ENCODE measurements around the gene CKM. TPM values are rescaled to one million over a fixed set of nuclear protein-coding genes. Genes with fewer than 3 reads are reported as not detected.

CKM gene
- total and polyA plus RNA-seq, 2 donors (not counting 3 experiments of a cell fraction or from before 2014, with no cell fraction given), result not detected

GRCh38 chr19:45305421-45305820, 17.3 kb downstream of the CKM start:
- Histone ChIP-seq H3K4me1 (ENCODE audit: control insufficient read depth, extremely low read depth, insufficient read depth, low read length) (no peaks in the 10 kb centered on the region), H3K36me3 (ENCODE audit: control insufficient read depth in 2 of 2, extremely low read depth in 1 of 2, insufficient read depth in 2 of 2, low read length in 2 of 2) (no peaks in the 10 kb centered on the region), H3K27me3 (ENCODE audit: control insufficient read depth in 2 of 2, insufficient read depth in 2 of 2, low read length in 2 of 2) (peaks cover 0 to 7% of the 10 kb centered on the region in 2 experiments), H4K20me1 (replicated peaks; ENCODE audit: control insufficient read depth, extremely low read depth, insufficient read depth, low read length) (no peaks in the 10 kb centered on the region), H3K27ac (ENCODE audit: insufficient read depth, low read depth, low read length) (no peak overlapping the region), H2AFZ (ENCODE audit: low read depth, low read length) (no peak overlapping the region), H3K79me2 (ENCODE audit: control insufficient read depth, insufficient read depth, low read length) (no peaks in the 10 kb centered on the region), H3K9ac (replicated peaks; ENCODE audit: extremely low read depth, insufficient read depth, low read length) (no peak overlapping the region), H3K4me2 (ENCODE audit: insufficient read depth, low read length) (no peak overlapping the region), H3K9me1 (replicated peaks; ENCODE audit: control insufficient read depth, extremely low read depth, insufficient read depth, low read length) (no peaks in the 10 kb centered on the region), H3K4me3 (replicated peaks in 1 of 3; ENCODE audit: insufficient read depth in 1 of 3, low read depth in 1 of 3, low read length in 3 of 3) (no peak overlapping the region), H3K9me3 (replicated peaks; ENCODE audit: control insufficient read depth, insufficient read depth, low read length) (no peaks in the 10 kb centered on the region)
- DNase-seq (ENCODE audit: low read depth, low spot score), result no peak
- no peak for FAIRE-seq
- intact Hi-C loops (cut with micrococcal nuclease) (no loop called here), dilution Hi-C loops (cut with MboI; ENCODE audit: extremely low pct_ligation_motif_present, low sequenced_read_pairs) (no loop called here)
- TF ChIP-seq EZH2 (IDR thresholded peaks at IDR 0.05; ENCODE audit: borderline replicate concordance, low read depth, low read length, severe bottlenecking) (no peak), MYC (IDR thresholded peaks at IDR 0.05; ENCODE audit: low read depth, low read length) (no peak), MAX (IDR thresholded peaks at IDR 0.05; ENCODE audit: insufficient read depth, insufficient read length) (no peak), GATA2 (IDR thresholded peaks at IDR 0.05; ENCODE audit: insufficient read depth, insufficient read length, low read depth, low read length) (no peak), CTCF (IDR thresholded peaks at IDR 0.05; ENCODE audit: extremely low read depth in 1 of 2, insufficient read depth in 1 of 2, low read depth in 1 of 2, low read length in 2 of 2) (no peak), POLR2A (IDR thresholded peaks at IDR 0.05; ENCODE audit: low read depth, low read length) (no peak), FOS (IDR thresholded peaks at IDR 0.05; ENCODE audit: borderline replicate concordance, insufficient read depth, low read length) (no peak), POLR2AphosphoS5 (IDR thresholded peaks at IDR 0.05; ENCODE audit: insufficient read depth, low read depth, low read length) (no peak), JUN (IDR thresholded peaks at IDR 0.05; ENCODE audit: borderline replicate concordance, insufficient read depth, insufficient read length, low read depth) (no peak)
- POLR2A ChIA-PET, result no interaction called here
- CTCF ChIA-PET, result no interaction called here
- no TSS peak for BruUV-seq (replicated peaks)
